ENCODE results near the gene BMERB1.

GRCh38 chr16:15510992-15511391 is 76.6 kb downstream of the BMERB1 start:
- TF ChIP-seq CTCF (IDR thresholded peaks at IDR 0.05) (no peak), POLR2A (IDR thresholded peaks at IDR 0.05) (no peak)
